Dendritic cell treated with granulocyte-macrophage colony-stimulating factor and Interleukin-4, amounts not matched to agents 40 ng/mL and 50 ng/mL, for 4 days (primary cell): Measurements from ENCODE around the gene HMCN1.

Experiments
- H3K27ac Mint-ChIP-seq: one replicate; pipeline ENCODE4 v1.8.0; 2022; ENCODE audit warnings: mild to moderate bottlenecking, mixed read lengths
- H3K27me3 Mint-ChIP-seq: one replicate; pipeline ENCODE4 v1.8.0; 2022; ENCODE audit warnings: mild to moderate bottlenecking, mixed read lengths
- H3K36me3 Mint-ChIP-seq: one replicate; pipeline ENCODE4 v1.8.0; 2022; ENCODE audit warnings: low read depth, mixed read lengths
- H3K4me1 Mint-ChIP-seq: one replicate; pipeline ENCODE4 v1.8.0; 2022; ENCODE audit warnings: low read depth, mixed read lengths
- H3K4me3 Mint-ChIP-seq: one replicate; pipeline ENCODE4 v1.8.0; 2022; ENCODE audit warnings: mild to moderate bottlenecking, moderate library complexity, mixed read lengths
- H3K9me3 Mint-ChIP-seq: one replicate; pipeline ENCODE4 v1.8.0; 2022; ENCODE audit warnings: mixed read lengths
- intact Hi-C: fragments of 100-400 bp; cut with micrococcal nuclease; formaldehyde crosslinking; loops from one replicate; pipeline ENCODE4 v1.15.0; 2022

The HMCN1 gene

DNA sequence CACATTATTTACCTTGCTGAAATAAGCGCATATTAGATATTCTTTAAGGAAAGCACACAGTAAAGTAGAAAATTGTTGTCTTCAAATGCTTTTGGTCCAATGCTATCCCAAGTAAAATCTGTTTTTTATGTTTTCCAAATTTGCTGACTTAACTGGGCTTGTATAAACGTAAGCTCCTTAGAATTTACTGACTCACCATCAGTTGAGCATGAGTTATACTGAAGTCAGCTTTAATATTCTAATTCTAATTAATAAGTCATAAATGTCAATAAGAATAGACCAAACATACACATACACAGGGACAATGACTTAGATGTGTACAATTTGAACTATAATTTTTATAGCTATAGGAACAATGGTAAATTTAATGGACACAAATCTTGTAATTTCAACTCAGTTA lies 321.7 kb downstream of the HMCN1 start:
- Mint-ChIP-seq H3K36me3 (no peaks in the 10 kb centered on the region), H3K9me3 (no peaks in the 10 kb centered on the region), H3K27ac (no peak overlapping the region), H3K4me1 (no peaks in the 10 kb centered on the region), H3K27me3 (no peaks in the 10 kb centered on the region), H3K4me3 (no peak overlapping the region)
- intact Hi-C loops, result no loop called here

DNA sequence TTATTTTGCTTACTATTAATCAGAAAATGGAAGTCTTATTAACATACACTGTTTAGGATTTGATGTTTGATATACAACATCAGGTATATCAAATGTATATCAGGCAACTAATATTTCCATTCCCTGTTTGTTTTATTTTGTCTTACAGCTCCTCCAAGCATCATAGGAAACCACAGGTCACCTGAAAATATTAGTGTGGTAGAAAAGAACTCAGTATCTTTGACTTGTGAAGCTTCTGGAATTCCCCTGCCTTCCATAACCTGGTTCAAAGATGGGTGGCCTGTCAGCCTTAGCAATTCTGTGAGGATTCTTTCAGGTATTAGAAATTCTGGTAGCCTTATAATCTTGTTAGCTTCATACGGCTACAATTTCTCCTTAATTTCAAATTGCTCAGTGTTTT lies 322.9 kb downstream of the HMCN1 start:
- no peaks in the 10 kb centered on the region for H3K4me1 Mint-ChIP-seq

GRCh38 chr1:186059311-186059710 lies 325.1 kb downstream of the HMCN1 start:
- Mint-ChIP-seq H3K4me3 (no peak overlapping the region), H3K27me3 (no peaks in the 10 kb centered on the region), H3K4me1 (no peaks in the 10 kb centered on the region), H3K27ac (no peak overlapping the region), H3K36me3 (no peaks in the 10 kb centered on the region), H3K9me3 (no peaks in the 10 kb centered on the region)
- intact Hi-C loops, result no loop called here

More for the DNA sequence above, 322.9 kb downstream of the HMCN1 start:
- no peak overlapping the region for H3K27ac Mint-ChIP-seq
- no peak overlapping the region for H3K4me3 Mint-ChIP-seq
- no peaks in the 10 kb centered on the region for H3K9me3 Mint-ChIP-seq
- intact Hi-C loops, result no loop called here
- no peaks in the 10 kb centered on the region for H3K36me3 Mint-ChIP-seq
- no peaks in the 10 kb centered on the region for H3K27me3 Mint-ChIP-seq

DNA sequence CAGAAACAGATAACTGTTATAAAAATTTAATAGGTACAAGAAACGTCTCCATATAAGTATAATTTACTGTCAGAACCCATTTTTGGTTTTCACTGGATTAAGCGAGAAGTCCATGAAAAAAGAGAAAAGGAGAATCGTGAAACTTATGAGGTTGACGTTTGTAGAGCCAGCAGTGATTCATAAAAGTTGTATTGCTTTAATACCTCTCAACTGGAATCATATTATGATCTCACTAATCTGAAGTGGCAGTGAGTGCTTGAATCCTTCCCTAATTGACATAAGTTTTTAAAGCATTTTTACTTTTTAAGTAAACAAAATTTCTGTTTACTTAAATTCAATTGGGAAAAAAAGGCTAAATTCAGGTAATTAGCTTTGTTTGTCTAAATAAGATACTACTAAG lies 325.6 kb downstream of the HMCN1 start:
- Mint-ChIP-seq H3K36me3 (no peaks in the 10 kb centered on the region), H3K4me3 (no peak overlapping the region), H3K27ac (no peak overlapping the region), H3K4me1 (no peaks in the 10 kb centered on the region), H3K27me3 (no peaks in the 10 kb centered on the region), H3K9me3 (no peaks in the 10 kb centered on the region)
- intact Hi-C loops, result no loop called here

- Mint-ChIP-seq H3K36me3 (no peaks in the 10 kb centered on the region), H3K9me3 (no peaks in the 10 kb centered on the region), H3K27me3 (no peaks in the 10 kb centered on the region), H3K4me1 (no peaks in the 10 kb centered on the region), H3K27ac (no peak overlapping the region), H3K4me3 (no peak overlapping the region)
- intact Hi-C loops, result no loop called here
These were observed 326.0 kb downstream of the HMCN1 start for GRCh38 chr1:186060226-186060625.

DNA sequence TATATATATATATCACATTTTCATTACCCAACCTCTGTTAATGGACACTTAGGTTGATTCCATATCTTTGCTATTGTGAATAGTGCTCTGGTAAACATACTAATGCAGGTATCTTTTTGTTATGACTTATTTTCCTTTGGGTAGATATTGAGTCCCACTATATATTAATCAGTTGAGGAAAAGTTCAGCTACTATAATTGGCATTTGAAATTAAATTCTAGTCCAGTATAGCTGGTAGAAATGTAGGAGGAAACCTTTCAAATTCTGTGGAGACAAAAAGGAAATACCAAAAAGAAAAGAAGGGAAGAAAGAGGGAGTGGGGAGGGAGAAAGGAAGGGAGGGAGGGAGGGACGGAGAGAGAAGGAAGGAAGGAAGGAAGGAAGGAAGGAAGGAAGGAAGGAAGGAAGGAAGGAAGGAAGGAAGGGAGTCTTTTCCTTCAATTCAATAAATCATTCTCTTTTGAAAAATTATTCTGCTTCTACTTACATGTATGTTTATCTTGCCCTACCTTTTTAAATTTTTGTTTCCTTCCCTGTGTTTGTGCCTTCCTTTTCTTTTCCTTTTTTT lies 329.0 kb downstream of the HMCN1 start:
- Mint-ChIP-seq H3K27ac (no peak overlapping the region), H3K4me1 (no peaks in the 10 kb centered on the region), H3K36me3 (no peaks in the 10 kb centered on the region), H3K27me3 (no peaks in the 10 kb centered on the region), H3K9me3 (no peaks in the 10 kb centered on the region), H3K4me3 (no peak overlapping the region)
- intact Hi-C loops, result no loop called here

DNA sequence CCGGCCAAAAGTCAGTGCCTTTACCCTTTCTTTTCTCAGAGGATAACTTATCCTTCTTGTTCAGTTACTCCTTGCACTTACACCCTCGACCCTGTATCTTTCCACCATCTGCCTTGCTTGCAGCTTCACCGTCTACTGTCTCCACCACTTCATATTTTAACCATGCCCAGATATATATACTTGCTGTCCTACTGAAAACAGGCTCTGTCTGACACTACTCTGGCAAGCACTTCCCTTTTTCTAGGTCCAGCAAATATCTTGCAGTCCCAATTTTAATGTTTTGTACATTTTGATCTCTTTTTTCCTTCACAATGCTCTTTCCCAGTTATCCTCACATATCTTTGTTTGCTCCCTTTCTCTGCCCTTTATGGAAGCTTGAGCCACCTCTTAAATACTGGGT lies 332.2 kb downstream of the HMCN1 start:
- Mint-ChIP-seq H3K9me3 (no peaks in the 10 kb centered on the region), H3K4me1 (no peaks in the 10 kb centered on the region), H3K27me3 (no peaks in the 10 kb centered on the region), H3K4me3 (no peak overlapping the region), H3K27ac (no peak overlapping the region), H3K36me3 (no peaks in the 10 kb centered on the region)
- intact Hi-C loops, result no loop called here

DNA sequence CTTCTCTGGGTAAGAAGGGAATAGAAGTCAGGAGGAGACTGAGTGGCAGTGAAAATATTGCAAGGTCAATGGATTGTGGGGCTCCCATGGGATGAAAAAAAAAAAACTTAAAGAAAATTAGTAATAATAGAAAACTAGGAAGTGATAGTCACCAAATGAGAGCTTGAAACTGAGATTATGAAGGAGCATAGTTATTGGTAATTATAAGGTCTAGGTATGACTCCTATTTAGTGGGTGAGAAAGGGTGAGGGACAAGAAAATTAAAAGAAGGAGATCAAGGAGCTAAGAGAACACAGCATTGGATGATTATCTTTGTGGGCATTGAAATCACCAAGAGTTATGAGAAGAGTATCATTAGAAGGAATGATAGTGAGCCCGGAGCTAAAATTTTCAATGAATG lies 339.5 kb downstream of the HMCN1 start:
- no peaks in the 10 kb centered on the region for H3K9me3 Mint-ChIP-seq
- intact Hi-C loops, result no loop called here
- H3K27ac Mint-ChIP-seq, result no peak overlapping the region
- no peak overlapping the region for H3K4me3 Mint-ChIP-seq
- no peaks in the 10 kb centered on the region for H3K27me3 Mint-ChIP-seq
- no peaks in the 10 kb centered on the region for H3K4me1 Mint-ChIP-seq
- H3K36me3 Mint-ChIP-seq, result no peaks in the 10 kb centered on the region

GRCh38 chr1:186076006-186076405 lies 341.8 kb downstream of the HMCN1 start:
- Mint-ChIP-seq H3K4me1 (no peaks in the 10 kb centered on the region), H3K9me3 (no peaks in the 10 kb centered on the region), H3K27me3 (no peaks in the 10 kb centered on the region), H3K36me3 (no peaks in the 10 kb centered on the region), H3K27ac (no peak overlapping the region), H3K4me3 (no peak overlapping the region)
- intact Hi-C loops, result no loop called here

DNA sequence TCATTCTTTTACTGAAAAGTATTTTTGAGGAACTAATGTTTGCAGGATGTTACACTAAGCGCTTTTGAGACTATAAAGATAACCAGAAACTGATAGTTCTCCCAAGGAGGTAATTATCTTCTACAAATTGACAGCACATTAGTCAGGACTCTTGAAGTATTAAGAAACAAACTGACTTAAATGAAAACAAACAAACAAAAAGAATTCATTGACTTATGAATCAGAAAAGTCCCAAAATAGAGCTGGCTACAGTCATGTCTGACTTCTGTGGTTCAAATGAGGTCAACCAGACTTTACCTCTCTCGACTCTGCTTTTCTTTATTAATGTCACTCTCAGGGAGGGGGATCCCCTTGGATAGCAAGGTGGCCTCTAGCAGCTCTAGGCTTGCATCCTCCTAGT lies 344.1 kb downstream of the HMCN1 start:
- Mint-ChIP-seq H3K36me3 (no peaks in the 10 kb centered on the region), H3K27me3 (no peaks in the 10 kb centered on the region), H3K9me3 (no peaks in the 10 kb centered on the region), H3K4me1 (peaks cover 5% of the 10 kb centered on the region), H3K27ac (no peak overlapping the region), H3K4me3 (no peak overlapping the region)
- intact Hi-C loops, result no loop called here

DNA sequence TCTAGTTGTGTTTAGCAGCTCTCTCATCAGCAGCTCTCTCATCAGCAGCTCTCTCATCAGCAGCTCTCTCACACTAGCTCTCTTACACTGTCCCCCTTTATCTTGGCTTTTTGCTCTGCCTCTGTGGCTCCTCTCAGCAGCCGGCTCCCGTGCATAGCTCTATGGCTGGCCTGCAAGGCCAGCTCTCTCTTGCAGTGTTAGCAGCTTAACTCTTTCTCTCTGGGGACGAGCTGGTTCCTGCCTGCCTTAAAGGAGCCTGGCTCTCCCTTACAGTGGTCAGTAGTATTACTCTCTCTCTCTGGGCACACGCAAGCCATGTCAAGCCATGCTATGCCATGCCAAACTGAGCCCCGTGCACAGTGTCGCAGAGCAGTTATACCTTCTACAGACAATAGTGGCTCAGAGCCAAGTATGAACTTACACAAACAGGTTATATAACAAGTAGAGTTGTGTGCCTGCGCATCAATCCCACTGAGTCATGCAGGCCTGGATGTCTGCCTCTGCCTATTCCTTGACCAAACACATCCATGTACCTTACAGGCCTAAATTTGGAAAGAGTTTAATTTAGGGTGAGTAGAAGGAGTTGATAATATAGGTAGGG lies 345.0 kb downstream of the HMCN1 start:
- Mint-ChIP-seq H3K4me3 (no peak overlapping the region), H3K9me3 (no peaks in the 10 kb centered on the region), H3K4me1 (peaks cover 5% of the 10 kb centered on the region), H3K36me3 (no peaks in the 10 kb centered on the region), H3K27ac (no peak overlapping the region), H3K27me3 (no peaks in the 10 kb centered on the region)
- intact Hi-C loops, result no loop called here

DNA sequence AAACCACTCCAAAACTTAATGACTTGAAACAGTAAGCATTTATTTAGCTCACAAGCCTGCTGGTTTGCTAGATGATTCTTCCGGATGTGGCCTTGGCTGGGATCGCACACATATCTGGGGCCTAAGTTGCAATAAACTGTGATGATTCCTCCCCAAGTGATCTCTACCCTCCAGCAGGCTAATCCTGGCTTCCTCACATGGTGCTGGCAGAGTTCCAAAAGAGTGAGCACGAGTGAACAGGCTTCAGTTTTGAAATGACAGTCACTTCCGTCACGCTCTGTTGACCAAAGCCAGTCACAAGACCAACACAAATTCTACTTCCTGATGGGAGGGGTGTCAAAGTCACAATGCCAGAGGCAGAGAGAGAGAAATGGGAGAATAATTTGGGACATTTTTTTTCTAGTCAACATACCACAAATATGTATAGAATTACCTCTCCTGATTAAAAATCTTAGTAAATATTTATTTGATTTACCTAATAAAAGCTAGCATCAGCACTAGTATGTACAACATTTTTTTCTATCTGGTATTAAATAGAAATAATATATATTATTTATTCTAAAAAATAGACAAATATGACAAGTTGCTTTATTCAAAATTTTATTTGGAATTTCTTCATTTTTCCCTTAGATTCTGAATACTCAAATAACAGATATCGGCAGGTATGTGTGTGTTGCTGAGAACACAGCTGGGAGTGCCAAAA lies 348.2 kb downstream of the HMCN1 start:
- no peak overlapping the region for H3K4me3 Mint-ChIP-seq
- H3K9me3 Mint-ChIP-seq, result no peaks in the 10 kb centered on the region
- H3K27ac Mint-ChIP-seq, result no peak overlapping the region
- no peaks in the 10 kb centered on the region for H3K27me3 Mint-ChIP-seq
- intact Hi-C loops, result no loop called here
- peaks cover 5% of the 10 kb centered on the region for H3K4me1 Mint-ChIP-seq
- no peaks in the 10 kb centered on the region for H3K36me3 Mint-ChIP-seq

DNA sequence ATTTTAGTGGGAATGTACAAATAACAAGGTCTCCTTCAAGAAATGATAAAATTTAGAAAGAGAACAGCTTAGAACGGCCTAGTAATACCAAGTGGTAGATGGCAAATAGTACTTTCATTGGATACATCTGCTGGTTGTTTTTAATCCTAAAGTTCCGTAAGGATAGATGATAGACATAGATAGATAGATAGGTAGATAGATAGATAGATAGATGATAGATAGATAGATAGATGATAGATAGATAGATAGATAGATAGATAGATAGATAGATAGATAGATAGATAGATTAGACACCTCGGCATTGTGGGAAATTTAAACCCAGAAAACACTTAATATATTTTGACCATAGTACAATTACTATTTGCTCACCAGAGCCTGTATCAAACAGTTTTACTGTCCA lies 352.4 kb downstream of the HMCN1 start:
- no peaks in the 10 kb centered on the region for H3K36me3 Mint-ChIP-seq
- no peaks in the 10 kb centered on the region for H3K9me3 Mint-ChIP-seq
- intact Hi-C loops, result no loop called here
- no peak overlapping the region for H3K27ac Mint-ChIP-seq
- H3K27me3 Mint-ChIP-seq, result no peaks in the 10 kb centered on the region
- peaks cover 5% of the 10 kb centered on the region for H3K4me1 Mint-ChIP-seq
- H3K4me3 Mint-ChIP-seq, result no peak overlapping the region

DNA sequence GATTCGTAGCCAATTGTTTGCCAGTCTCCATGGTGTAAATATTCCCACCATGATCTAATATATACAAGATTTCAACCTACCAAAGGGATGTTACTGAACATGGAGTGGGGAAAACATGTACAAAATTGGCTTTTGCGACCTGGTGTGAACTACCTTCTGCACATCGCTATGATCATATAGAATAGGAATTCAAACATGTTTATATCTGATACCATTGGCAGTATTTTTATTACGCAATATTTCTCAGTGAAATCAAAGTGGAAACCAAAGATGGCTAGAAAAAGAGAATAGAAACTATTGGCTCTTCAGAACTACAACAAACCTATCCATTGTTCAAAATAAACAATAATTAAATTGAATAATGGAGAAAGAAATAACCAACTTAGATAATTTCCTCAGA lies 355.7 kb downstream of the HMCN1 start:
- no peak overlapping the region for H3K27ac Mint-ChIP-seq
- H3K36me3 Mint-ChIP-seq, result no peaks in the 10 kb centered on the region
- intact Hi-C loops, result no loop called here
- H3K4me3 Mint-ChIP-seq, result no peak overlapping the region
- H3K4me1 Mint-ChIP-seq, result no peaks in the 10 kb centered on the region
- H3K27me3 Mint-ChIP-seq, result no peaks in the 10 kb centered on the region
- no peaks in the 10 kb centered on the region for H3K9me3 Mint-ChIP-seq

- no peaks in the 10 kb centered on the region for H3K4me1 Mint-ChIP-seq
- H3K36me3 Mint-ChIP-seq, result no peaks in the 10 kb centered on the region
- no peak overlapping the region for H3K27ac Mint-ChIP-seq
- H3K9me3 Mint-ChIP-seq, result no peaks in the 10 kb centered on the region
- no peaks in the 10 kb centered on the region for H3K27me3 Mint-ChIP-seq
- no peak overlapping the region for H3K4me3 Mint-ChIP-seq
- intact Hi-C loops, result no loop called here
These were observed 357.1 kb downstream of the HMCN1 start for GRCh38 chr1:186091222-186091720.
